NOMO-1 (cell line): ENCODE measurements around the gene ANXA4.
"Not testable (repeated sequence)": the region's sequence is repeated elsewhere in the genome, so short reads cannot be mapped to it uniquely, and the experiment has no call there.

Experiments used
- DNase-seq, 2 experiments: peaks; one replicate each; lab custom pipeline; 2025; ENCODE audit not compliant: unreplicated experiment in 2 of 2; lab: John Stamatoyannopoulos, UW

The ANXA4 gene

DNA sequence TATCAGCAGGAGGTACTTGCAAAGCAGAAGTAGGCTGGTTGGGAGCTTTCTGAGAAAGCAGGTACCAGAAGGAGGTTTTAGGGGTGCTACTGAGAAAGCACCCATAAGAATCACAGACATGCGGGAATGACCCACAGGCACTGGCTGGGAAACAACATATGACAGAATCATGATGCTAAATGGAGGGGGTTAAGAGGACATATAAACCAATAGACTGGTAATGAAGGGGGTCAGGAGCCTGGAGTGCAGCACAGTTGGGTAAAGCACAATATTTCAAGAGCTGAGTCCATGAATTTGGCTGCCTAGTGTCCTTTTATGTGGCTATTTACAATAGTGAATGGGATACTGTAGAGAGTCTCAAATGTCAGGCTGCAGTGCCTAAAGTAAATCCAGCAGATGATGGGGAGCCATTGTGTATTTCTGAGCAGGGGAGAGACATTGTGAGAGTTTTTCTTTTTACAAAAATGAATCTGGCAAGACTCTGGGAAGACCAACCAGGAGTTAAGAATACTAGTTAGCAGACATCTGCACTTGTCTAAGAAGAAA is 59.9 kb downstream of the ANXA4 start:
- DNase-seq: no peak

DNA sequence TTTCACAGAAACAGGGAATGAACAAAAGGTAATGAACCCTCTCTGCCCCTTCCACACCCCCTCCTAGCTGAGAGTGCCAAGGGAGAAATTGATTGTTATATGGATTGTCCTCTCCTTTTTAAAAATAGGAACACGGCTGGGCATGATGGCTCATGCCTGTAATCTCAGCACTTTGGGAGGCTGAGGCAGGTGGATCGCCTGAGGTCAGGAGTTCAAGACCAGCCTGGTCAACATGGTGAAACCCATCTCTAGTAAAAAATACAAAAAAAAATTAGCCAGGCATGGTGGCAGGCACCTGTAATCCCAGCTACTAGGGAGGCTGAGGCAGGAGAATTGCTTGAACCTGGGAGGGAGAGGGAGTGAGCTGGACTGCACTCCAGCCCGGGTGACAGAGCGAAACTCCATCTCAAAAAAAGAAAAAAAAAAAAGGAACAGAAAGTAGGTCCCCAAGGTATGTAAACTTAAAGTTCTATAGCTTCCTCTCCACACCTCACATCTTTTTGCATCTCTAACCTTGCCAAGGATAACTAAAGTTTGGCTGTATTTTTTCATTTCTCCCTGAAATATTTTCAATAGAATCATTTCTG is 60.9 kb downstream of the ANXA4 start:
- peak; percentile 9 to 62 for DNase-seq

DNA sequence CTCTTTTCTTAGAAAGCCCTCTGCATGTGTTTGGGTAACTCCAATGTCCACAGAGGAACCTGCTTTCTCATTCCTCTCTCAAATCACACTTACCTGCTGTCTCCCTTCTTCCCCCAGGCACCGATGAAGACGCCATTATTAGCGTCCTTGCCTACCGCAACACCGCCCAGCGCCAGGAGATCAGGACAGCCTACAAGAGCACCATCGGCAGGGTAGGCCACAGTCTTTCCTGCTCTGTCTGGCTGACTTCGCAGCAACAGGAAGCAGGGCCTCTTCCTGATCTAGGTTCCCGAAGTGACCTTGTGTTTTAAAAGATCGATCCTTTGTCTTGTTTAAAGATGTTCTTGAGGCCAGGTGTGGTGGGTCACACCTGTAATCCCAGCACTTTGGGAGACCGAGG is 62.5 kb downstream of the ANXA4 start:
- DNase-seq: no peak

DNA sequence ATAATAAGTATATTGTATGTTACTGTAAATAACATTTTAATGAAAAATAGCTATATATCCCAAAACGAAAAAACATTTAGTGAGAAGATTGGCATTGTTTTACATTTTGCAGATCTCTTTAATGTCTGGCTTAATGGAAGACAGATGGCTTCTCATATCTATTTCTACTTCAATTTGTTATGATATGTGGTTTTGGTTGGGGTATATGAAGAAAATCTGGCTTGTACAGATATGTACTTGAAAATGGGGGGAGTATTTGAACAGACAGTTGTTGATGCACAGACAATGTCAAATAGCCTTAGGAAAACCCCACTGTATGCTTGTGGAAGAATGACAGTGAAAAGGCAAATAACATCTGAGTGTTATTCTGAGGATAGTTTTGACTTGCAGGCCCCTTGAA is 64.0 kb downstream of the ANXA4 start:
- DNase-seq: no peak

DNA sequence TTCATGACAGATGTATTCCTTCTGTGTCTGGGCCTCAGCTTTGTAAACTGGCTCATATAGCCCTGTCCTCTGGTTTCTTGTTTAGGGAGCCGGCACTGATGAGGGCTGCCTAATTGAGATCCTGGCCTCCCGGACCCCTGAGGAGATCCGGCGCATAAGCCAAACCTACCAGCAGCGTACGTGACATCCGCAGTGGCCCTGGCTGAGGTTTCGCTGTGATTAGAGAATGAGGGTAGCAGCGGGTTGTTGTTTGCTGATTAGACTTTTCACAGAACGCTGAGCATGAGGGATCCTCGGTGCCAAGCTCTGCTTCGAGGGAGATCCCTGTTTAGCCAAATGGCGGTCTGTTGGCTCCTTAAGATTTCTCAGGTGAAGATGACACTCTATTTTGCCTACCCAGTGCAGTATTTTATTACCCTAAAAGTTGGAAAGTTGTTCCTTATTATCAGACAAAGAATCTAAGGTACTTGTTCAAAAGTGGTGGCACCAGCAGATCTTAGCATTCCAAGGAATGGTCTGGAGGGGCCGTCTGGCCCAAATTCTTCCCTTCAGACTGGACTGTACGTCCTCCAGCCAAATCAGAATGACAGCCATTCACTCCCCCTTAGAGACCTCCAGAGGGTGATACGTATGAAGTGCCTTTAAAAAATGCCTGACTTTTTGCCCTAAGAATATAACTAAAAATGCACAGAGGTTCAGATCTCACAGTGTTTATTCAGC is 66.0 kb downstream of the ANXA4 start:
- DNase-seq: no peak

DNA sequence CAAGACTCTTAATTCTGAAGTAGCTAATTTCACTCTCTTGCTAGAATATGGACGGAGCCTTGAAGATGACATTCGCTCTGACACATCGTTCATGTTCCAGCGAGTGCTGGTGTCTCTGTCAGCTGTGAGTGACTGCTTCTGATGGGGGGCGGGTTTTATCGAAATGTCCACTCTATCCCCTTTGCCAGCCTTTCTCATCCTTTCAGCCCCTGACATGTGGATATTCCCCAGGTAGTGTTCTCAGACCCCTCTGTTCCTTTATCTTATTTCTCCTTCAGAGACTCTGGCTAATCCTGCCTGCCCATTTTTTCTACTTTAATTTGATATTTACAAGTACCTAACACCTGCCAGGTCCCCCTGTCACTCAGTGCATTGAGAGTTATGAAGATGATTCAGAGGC is 68.6 kb downstream of the ANXA4 start:
- no peak for DNase-seq

DNA sequence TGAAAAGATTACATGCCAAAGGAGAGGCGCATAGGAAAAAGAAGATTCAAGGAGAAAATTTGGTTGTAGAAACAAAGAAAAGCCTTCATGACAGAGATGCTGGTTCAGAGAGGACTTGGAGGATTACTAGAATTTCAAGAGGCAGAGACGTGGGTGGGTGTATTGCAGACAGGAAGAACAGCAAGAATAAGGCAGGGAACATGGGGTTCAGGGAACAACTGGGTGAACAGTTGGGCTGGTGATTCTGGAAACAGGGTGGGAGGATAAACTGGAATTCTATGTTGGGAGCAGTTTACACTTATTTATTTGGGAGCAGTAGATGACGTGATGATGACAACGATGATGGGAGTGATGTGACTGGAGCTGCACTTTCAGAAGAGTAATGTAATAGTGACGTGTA is 69.1 kb downstream of the ANXA4 start:
- no peak for DNase-seq

DNA sequence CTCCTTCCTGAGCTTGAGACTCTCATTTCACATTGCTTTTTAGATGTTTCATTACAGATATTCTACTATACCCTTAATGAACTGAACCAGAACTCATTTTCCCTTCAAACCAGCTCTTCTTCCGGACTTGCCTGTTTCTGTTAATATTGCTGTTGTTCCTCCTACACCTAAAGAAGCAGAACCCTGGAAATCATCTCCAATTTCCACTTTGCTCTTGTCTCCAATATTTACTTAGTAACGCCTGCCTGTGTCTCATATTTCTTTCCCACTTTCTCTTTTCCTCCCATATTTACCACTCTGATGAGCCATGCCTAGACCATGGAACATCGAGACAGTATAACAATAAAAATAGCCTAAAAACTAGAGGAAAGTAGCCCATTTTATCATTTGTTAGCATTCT is 69.7 kb downstream of the ANXA4 start:
- no peak for DNase-seq

DNA sequence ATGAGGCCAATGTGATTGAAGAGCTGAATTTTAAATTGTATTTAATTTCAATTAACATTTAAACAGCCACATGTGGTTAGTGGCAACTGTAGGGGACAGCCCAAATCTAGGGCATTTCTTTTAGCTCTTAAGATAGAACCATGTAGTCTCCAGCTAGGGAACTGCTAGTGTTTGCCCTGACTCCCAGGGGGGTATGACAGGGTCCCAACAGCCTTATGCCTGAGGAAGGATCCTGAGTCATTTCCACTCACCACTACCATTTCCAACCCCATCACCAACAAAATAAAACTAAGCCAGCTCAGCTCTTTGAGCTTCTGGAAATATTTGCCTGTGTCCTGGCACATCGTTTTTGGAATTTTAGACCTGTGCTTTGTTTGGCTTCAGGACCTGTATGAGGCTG is 73.8 kb downstream of the ANXA4 start:
- no peak for DNase-seq

DNA sequence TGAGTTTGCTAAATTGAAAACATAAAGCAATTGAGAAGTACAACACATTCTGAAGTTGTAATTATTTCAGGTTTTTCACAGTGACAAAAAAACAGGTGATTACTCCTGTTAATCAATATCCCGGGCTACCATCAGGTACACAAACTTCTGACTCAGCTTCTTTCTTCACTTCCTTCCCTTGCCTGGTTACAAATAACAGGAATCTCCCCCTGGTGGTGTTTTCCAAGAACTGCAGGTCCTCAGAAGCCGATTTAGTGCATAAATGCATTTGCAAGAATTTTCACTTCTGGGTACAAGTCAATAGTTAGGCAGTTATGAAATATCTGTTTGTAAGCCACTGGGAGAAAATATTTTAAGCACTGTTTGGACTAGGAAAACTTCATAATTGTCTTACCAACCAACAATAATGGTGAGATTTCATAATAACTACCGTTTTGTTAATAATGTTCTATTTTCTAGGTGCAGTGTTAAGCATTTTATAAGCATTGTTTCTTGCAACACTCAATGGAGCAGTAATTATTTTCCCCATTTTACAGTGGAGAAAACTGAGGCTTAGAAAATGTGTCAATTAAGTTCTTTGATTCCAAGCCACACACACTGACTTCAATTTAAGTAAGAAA is 75.1 kb downstream of the ANXA4 start:
- peak; percentile 60 to 91 for DNase-seq

DNA sequence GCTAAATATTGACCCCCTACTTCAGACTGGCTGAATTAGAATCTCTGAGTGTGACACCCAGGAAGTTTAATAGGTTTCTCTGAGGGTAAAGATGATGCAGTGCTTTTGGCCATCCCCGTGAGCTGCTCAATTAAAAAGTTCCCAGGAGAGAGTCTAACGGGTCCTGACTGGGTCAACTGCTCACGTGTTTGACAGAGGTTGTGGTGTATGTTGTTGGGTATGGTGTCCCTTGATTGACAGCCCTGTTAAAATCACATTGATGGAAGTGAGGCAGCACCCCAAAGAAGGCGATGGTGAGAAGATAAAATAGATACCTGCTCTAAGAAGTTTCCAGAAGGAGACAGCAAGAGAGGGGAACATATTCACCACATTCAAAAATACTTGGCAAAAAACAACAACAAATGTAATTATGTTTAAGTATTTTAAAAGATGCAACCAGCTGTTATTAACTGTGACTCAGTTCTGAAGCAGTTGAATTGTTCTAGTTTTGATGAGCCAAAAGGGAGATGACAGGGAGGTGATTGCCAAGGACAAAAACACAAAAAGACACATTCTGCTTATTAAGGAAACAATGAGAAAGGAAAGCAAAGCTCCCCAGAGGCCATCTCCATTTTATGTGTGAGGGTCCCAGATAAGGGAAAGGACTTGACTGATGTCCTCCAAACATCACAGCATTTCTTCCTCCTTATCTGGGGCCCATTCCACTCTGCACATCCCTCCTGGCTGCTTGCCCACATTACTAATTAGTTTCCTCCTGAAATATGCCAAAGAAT is 76.0 kb downstream of the ANXA4 start:
- DNase-seq: no peak

DNA sequence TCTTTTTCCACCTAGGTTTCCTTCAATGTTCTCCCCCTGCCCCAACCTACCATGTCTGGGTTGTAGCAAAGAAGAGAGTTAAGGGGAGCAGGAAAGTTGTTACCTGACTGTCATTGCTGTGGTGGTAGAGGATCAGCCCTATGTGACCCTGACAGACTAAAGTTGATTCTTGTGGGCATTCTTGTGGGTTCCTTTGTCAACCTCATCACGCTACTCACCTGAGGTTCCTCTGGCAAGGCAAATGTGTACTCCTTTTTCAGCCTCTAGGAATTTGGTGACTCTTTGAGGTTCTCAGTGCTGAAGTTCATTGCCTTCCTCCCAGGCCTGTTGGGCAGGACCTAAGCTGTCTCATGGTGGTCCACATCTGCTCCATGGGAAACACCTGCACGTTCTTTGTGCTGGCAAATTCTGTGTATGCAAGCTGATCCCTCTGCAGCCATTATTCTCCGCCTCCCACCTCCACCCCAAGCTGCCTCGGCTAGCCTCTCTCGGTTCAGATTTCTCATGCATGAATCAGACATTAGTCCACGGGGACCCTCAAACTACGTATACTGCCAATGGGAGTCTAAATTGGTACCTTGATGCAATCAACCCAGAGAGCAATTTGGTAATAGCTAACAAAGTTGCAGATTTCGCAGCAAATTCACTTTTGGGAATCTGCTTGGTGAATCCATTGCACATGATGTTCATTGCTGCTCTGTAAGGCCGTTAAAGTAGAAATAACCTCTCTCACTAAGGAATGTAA is 86.0 kb downstream of the ANXA4 start:
- no peak for DNase-seq

DNA sequence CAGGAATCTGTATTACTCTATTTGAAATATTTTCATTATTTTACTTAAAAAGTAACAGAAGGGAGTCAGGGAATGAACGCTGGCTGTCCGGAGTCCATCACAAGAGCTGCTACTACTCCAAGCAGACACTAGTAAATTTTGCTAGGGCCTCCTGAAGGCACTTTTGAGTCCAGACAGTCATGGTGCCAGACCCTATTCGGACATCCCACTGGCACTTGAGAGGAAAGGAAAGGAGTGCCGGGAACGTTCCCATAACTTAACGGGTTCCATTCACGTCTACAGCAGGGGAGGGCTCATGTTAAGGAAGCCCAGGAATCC is 87.0 kb downstream of the ANXA4 start:
- DNase-seq: no peak

DNA sequence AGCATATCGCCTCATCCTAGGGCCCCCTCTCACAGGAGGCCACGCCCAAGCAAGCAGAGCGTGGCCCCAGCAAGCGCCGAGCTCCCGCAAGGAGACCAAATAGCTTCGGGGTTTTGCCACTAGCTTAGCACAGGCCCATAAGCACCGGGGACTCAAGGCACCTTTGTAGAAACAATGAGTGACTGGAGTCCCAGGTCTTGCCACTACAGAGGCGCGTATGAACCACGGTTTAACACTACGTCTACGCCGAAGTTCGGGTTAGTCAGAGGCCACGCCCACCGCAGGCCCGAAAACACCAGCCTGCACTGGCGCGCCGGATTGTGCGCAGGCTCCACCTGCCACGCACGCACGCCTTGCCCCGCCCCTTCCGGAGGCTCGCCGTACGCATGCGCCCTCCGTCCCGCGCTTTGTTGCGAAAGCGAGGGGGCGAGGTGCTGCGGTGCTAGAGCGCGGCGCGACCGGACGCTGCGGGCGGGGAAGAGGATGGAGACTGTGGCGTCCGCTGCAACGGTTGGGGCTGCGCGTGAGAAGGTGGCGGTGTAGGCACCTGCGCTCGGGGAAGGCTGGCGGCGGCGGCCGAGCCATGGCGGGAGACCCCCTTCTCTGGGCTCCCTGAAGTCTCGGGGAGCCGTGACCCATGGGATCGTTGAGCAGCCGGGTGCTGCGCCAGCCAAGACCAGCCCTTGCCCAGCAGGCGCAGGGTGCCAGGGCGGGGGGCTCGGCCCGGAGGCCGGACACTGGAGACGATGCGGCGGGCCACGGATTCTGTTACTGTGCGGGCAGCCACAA is 87.5 kb downstream of the ANXA4 start, which contains the start of gene GMCL1:
Gene GMCL1 (plus strand): TSS at position 405 of the 789 bp plus-strand sequence. CDS start 233 bp downstream, at position 638.
- peak; percentile 94 to 95 for DNase-seq

DNA sequence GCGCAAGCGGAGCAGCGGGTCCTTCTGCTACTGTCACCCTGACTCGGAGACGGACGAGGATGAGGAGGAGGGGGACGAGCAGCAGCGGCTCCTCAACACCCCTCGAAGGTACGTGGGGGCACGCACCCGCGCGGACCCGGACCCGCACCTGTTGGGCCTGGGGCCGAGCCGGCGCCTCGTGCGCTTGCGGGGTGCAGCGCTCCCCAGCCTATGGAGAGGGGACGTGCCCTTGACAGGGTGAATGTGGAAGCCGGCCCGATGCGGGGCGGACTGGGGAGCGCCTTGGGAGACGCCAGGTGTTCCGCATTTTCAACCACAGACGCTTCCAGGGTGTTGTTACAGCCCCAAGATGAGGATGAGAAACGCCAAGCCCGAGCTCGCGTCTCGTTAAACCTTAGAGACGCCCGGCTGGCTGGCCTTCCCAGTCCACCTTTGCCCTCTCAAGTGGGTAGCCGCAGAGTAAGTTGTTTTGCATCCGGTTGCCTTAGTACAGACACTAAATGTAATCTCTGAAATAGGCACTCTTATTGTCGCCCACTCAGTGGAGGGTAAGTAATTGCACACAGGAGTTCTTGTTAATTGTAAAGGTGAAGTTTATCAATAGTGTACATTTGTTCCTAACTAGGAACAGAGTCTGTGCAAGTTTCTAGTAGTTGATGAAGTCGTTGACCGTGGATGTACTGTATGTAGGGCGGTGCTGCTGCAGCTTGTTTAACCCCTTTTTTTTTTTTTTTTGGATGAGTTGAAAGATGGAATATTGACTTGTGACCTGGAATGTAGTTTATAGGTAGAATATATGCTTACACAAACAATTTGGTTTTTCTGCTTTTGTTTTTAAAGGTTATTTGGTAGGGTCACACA is 88.3 kb downstream of the ANXA4 start:
- DNase-seq: peak; percentile 38 to 46

DNA sequence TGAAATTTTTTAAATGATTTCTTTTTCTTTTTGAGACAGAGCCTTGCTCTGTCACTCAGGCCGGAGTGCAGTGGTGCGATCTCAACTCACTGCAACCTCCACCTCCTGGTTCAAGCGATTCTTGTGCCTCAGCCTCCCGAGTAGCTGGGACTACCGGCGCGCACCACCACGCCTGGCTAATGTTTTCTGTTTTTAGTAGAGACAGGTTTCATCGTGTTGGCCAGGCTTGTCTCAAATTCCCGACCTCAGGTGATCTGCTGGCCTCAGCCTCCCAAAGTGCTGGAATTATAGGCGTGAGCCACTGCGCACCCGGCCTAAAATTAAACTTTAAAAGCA is 88.9 kb downstream of the ANXA4 start:
- not testable (repeated sequence) for DNase-seq

DNA sequence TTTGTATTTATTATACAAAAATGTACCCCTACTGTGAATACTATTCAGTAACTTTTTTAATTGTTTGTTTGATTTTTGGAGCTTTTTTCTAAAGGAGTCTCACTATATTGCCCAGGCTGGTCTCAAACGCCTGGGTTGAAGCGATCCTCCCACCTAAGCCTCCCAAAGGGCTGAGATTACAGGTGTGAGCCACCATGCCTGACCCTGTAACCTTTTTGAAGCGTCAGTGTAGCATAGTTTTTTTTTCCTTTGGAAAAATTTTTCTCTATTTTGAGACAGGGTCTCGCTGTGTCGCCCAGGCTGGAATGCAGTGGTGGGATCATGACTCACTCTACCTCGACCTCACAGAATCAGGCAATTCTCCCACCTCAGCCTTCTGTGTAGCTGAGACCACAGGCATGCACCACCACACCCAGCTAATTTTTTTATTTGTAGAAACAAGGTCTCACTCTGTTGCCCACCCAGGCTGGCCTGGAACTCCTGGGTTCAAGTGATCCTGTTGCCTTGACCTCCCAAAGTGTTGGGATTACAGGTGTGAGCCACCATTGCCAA is 89.5 kb downstream of the ANXA4 start:
- DNase-seq: no peak

DNA sequence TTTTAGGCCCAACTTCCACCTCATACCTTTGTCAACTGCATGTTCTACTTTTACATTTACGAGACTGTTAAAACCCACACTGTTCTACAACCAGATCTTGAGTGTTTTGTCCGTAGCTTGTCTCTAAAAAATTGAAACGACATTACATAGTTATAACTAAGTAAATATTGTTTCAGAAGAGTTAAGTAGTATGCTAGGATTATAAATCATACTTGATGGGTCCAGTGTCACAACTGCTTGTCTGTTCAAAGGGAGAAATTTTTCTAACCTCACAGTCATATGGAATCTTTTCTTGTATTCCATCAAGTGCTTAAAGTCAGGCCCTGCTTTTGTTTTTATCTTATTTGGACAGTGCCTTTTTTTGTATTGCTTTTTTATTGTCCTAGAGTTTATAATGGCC is 91.8 kb downstream of the ANXA4 start:
- no peak for DNase-seq

DNA sequence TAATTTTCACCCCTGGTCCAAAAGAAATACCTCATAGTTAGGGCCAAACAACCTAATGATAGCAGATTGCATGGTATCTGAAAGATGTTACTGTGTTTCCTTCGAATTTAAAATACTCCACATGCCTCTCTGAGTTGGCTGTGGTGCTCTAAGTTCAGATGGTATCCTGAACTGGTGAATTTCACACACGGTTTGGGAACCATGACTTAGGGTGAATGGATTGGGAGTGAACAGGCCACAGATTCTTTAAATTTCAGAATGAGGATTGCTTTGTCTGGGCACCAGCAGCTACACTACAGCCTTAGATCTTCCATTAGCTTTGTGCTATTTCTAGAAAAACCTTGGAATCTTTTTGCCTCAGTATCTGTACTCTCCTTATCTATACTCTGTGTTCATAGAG is 93.7 kb downstream of the ANXA4 start:
- DNase-seq: no peak
